ENCODE data around the gene TJP1. TPM values are rescaled to one million over a fixed set of nuclear protein-coding genes. Genes with fewer than 3 reads are reported as not detected.

TJP1 gene
- total and polyA plus RNA-seq, 2 of the 8 experiments (the other 6 are each of a cell fraction or from before 2014, with no cell fraction given) = 46.3 to 138 TPM

DNA sequence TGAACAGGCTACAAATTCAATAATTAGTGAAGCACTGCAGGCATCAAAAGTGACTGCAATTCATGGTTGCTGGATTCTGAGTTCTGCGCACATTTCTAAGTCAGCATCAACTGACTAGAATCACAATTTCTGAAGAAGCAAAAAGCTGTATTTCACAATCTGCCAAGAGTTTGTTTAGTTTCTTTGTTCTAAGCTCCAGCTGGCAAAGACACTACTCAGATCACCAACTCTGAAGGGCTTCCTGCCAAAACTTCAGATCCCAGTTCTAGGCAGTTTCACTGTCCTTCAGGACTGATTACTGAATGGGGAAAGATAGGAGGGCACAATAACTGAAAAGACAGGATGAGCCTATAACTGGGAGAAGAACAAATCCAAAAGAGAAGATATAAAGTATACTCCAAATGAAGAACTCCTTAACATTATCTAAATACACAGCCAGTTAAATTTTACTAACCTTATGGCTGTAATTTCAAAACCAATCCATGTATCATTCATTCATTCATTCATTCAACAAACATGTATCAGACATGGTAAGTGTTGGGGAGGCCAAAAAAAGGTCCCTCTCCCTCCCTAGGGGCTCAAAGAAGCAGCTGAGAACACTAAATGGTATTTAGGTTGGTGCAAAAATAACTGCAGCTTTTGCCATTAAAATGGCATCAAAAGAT is 17.1 kb downstream of the TJP1 start:
- Histone ChIP-seq H4K20me1 (replicated peaks in 1 of 2; ENCODE audit: control insufficient read depth in 1 of 2, insufficient read depth in 2 of 2, low read length in 2 of 2) (peaks cover 0 to 7% of the 10 kb centered on the region in 2 experiments), H3K56ac (replicated peaks; ENCODE audit: insufficient read length, low read depth, low read length) (no peak overlapping the region), H3K27ac (ENCODE audit: low read depth, low read length) (no peak overlapping the region), H2AK5ac (ENCODE audit: low read depth, low read length) (no peak overlapping the region), H3K4me1 (replicated peaks in 1 of 4; ENCODE audit: control insufficient read depth in 3 of 4, insufficient read depth in 4 of 4, low read length in 3 of 4) (no peaks in the 10 kb centered on the region; a peak in 1 of 7 replicates), H4K8ac (ENCODE audit: extremely low read depth, insufficient read depth, low read length) (no peak overlapping the region), H2AFZ (ENCODE audit: low read length) (no peak overlapping the region), H2BK12ac (ENCODE audit: low read depth, low read length) (no peak overlapping the region), H3K9ac (replicated peaks in 1 of 4; ENCODE audit: extremely low read depth in 1 of 4, low read depth in 3 of 4, low read length in 3 of 4) (no peak overlapping the region), H4K5ac (ENCODE audit: insufficient read length, low read depth, low read length) (no peak overlapping the region), H3K36me3 (ENCODE audit: control insufficient read depth in 2 of 4, insufficient read depth in 4 of 4, low read length in 3 of 4) (no peaks in the 10 kb centered on the region), H3K14ac (ENCODE audit: insufficient read length) (no peak overlapping the region), H3K23ac (ENCODE audit: insufficient read length) (no peak overlapping the region), H3K4me2 (ENCODE audit: insufficient read depth in 1 of 2, low read depth in 2 of 2, low read length in 2 of 2) (no peak overlapping the region), H3K27me3 (replicated peaks in 1 of 4; ENCODE audit: control insufficient read depth in 3 of 4, extremely low read depth in 1 of 4, insufficient read depth in 3 of 4, low read length in 3 of 4) (peaks cover 0 to 2% (median 0%) of the 10 kb centered on the region in 4 experiments; a peak in 1 of 7 replicates), H3K18ac (ENCODE audit: extremely low read depth, low read length) (no peak overlapping the region), H2BK15ac (ENCODE audit: low read length) (no peak overlapping the region), H2BK20ac (ENCODE audit: low read length) (no peak overlapping the region), H3K79me2 (ENCODE audit: control insufficient read depth in 1 of 2, insufficient read depth in 2 of 2, low read length in 2 of 2) (peaks cover 8 to 95% of the 10 kb centered on the region in 2 experiments; a peak in 3 of 4 replicates), H3K4me3 (ENCODE audit: extremely low read depth in 1 of 4, insufficient read depth in 2 of 4, low read depth in 3 of 4, low read length in 4 of 4) (no peak overlapping the region), H3K79me1 (ENCODE audit: low read depth, low read length) (no peaks in the 10 kb centered on the region; the same call in 1 of the 2 replicates), H3K4ac (replicated peaks; ENCODE audit: insufficient read length, low read depth, low read length) (no peak overlapping the region), H3K9me3 (ENCODE audit: insufficient read depth in 2 of 2, low read depth in 1 of 2, low read length in 1 of 2) (no peaks in the 10 kb centered on the region), H3K23me2 (ENCODE audit: low read depth, low read length) (no peaks in the 10 kb centered on the region), H2BK5ac (ENCODE audit: low read depth, low read length) (no peak overlapping the region), H4K91ac (replicated peaks; ENCODE audit: insufficient read length, low read length) (no peak overlapping the region), H2BK120ac (replicated peaks; ENCODE audit: low read depth, low read length) (no peak overlapping the region)
- ChIA-PET CTCF (ENCODE audit: partially characterized antibody) (no interaction called here), POLR2A (ENCODE audit: partially characterized antibody) (interaction anchor here (0.9 to 2.2 kb wide), 4 partner anchors 10 to 121 kb away, joined by 3 to 8 read pairs (median 3); no protein-coding TSS in a partner anchor)
- FAIRE-seq (no peak), DNase-seq (ENCODE audit: low read depth in 1 of 2, low spot score in 2 of 2) (no peak)
- no peak for TF ChIP-seq KDM4A (IDR thresholded peaks at IDR 0.05; ENCODE audit: low read depth, low read length, severe bottlenecking)
- TF ChIP-seq CEBPB (IDR thresholded peaks at IDR 0.05; ENCODE audit: low read depth, low read length) = 0 out of 2 replicates have a peak, but pooled peaks have one; percentile 19
- WGBS, 2 experiments (ENCODE audit: extremely low coverage in 1 of 2, insufficient coverage in 1 of 2, insufficient read length in 1 of 2, insufficient replicate concordance in 2 of 2, low coverage in 1 of 2, low lambda C conversion rate in 2 of 2, missing lambda C conversion rate in 1 of 2) = 82% methylated on average over 1 of the region's 1 CpG; no CpG with 5 or more reads in 1 of the 2 experiments
